Measurements from ENCODE around the gene HOXC5. TPM values are rescaled to one million over a fixed set of nuclear protein-coding genes. Genes with fewer than 3 reads are reported as not detected.

The HOXC5 gene
- total RNA-seq, 4 donors from 2014 or later, result 0.28 to 0.63 (median 0.50) TPM; not detected in 1

- DNase-seq (ENCODE audit: low spot score) (no peak), ATAC-seq (ENCODE audit: low FRiP score) (peak; percentile 37)
- no peak for TF ChIP-seq CTCF (IDR thresholded peaks at IDR 0.05)
Measured at GRCh38 chr12:54082397-54082892, 49.6 kb downstream of the HOXC5 start.

Small RNA genes within 50 kb of the gene (small RNA-seq; reads per million reads assigned to genes)
- gene HOXC5, result not detected
- 0.77 reads per million for gene MIR196A2
- gene MIR615, result 2.8 reads per million, percentile 58 among the genes with 10 or more reads in this experiment

Other genes starting within 250 kb of the HOXC5 start
- gene HOXC13, start 94.2 kb upstream of the HOXC5 start, total RNA-seq, result not detected
- not detected for gene HOXC12, start 78.1 kb upstream of the HOXC5 start, total RNA-seq
- not detected for gene HOXC11, start 59.9 kb upstream of the HOXC5 start, total RNA-seq
- gene HOTAIR, start 58.1 kb upstream of the HOXC5 start, total RNA-seq, result under 1 TPM in 1 of 4 donors, not detected in 3; 0.32 TPM
- gene HOXC10, start 47.9 kb upstream of the HOXC5 start, total RNA-seq, result not detected
- 1 to 10 TPM in 1 of 4 donors, under 1 TPM in 2, not detected in 1; 0.28 to 2.0 (median 0.44) TPM for gene HOXC9, start 32.9 kb upstream of the HOXC5 start, total RNA-seq
- gene HOXC8, start 24.1 kb upstream of the HOXC5 start, total RNA-seq, result under 1 TPM in 2 of 4 donors, not detected in 2; 0.19 to 0.24 TPM
- gene HOXC6, start 4.6 kb upstream of the HOXC5 start, total RNA-seq, result 1 to 10 TPM in 2 of 4 donors, under 1 TPM in 2; 0.24 to 1.7 (median 1.2) TPM
- 1 to 10 TPM in 3 of 4 donors, under 1 TPM in 1; 0.84 to 1.3 (median 1.1) TPM for gene HOXC4, start 20.8 kb downstream of the HOXC5 start, total RNA-seq
- gene SMUG1, start 155.9 kb downstream of the HOXC5 start, total RNA-seq, result 10 to 100 TPM; 17.2 to 46.5 (median 36.7) TPM
- 10 to 100 TPM; 20.9 to 38.8 (median 25.3) TPM for gene CBX5, start 247.1 kb downstream of the HOXC5 start, total RNA-seq
- 100 to 1,000 TPM; 352 to 497 (median 414) TPM for gene HNRNPA1, start 247.7 kb downstream of the HOXC5 start, total RNA-seq

All from omental fat pad (tissue), 4 donors.